ENCODE data around the gene AHRR. TPM values are rescaled to one million over a fixed set of nuclear protein-coding genes. Genes with fewer than 3 reads are reported as not detected.

Gene AHRR
- total and polyA plus RNA-seq, 8 donors, result 0.63 to 47.8 (median 1.1) TPM; not detected in 1

GRCh38 chr5:322942-323879, 1.7 kb downstream of the AHRR start:
- WGBS, 5 donors, result 50 to 66% (median 58%) methylated on average over 21 to 30 of the region's 30 CpGs
- TF ChIP-seq EP300 (IDR thresholded peaks at IDR 0.05) (no peak), POLR2A (IDR thresholded peaks at IDR 0.05) (no peak), CTCF (IDR thresholded peaks at IDR 0.05) (no peak), POLR2AphosphoS5 (IDR thresholded peaks at IDR 0.05) (no peak)
- H3K27me3 ChIP-seq, result peaks cover 9 to 79% (median 49%) of the 10 kb centered on the region in 3 donors
- H3K4me3 ChIP-seq, result peak overlapping the region in 2 of 4 donors; percentile 49 to 56
- no peak overlapping the region for H3K27ac ChIP-seq
- no peak for DNase-seq
- peaks cover 23 to 36% (median 27%) of the 10 kb centered on the region in 4 donors for H3K4me1 ChIP-seq
- H3K36me3 ChIP-seq, result no peaks in the 10 kb centered on the region
- no peaks in the 10 kb centered on the region for H3K9me3 ChIP-seq
- intact Hi-C loops (cut with DNase I; ENCODE audit: low total_unique reads), result no loop called here

- H3K27me3 ChIP-seq, result peaks cover 9 to 62% (median 32%) of the 10 kb centered on the region in 3 donors
- peaks cover 23 to 29% (median 27%) of the 10 kb centered on the region in 4 donors for H3K4me1 ChIP-seq
- TF ChIP-seq POLR2AphosphoS5 (IDR thresholded peaks at IDR 0.05), result no peak
- TF ChIP-seq CTCF (IDR thresholded peaks at IDR 0.05), result no peak
- H3K4me3 ChIP-seq, result no peak overlapping the region
- intact Hi-C loops (cut with DNase I; ENCODE audit: low total_unique reads), result no loop called here
- no peaks in the 10 kb centered on the region for H3K9me3 ChIP-seq
- H3K27ac ChIP-seq, result no peak overlapping the region
- no peak for DNase-seq
- no peaks in the 10 kb centered on the region for H3K36me3 ChIP-seq
- 78 to 82% (median 80%) methylated on average over 17 to 24 of the region's 24 CpGs for WGBS, 5 donors
Observed at GRCh38 chr5:324736-325612, 3.5 kb downstream of the AHRR start.

- H3K4me3 ChIP-seq, result no peak overlapping the region
- no peaks in the 10 kb centered on the region for H3K9me3 ChIP-seq
- peaks cover 0 to 50% (median 21%) of the 10 kb centered on the region in 3 donors for H3K27me3 ChIP-seq
- DNase-seq, result no peak
- 88 to 92% (median 91%) methylated on average over 7 of the region's 7 CpGs for WGBS, 5 donors
- no peak for TF ChIP-seq CTCF (IDR thresholded peaks at IDR 0.05)
- no peak for TF ChIP-seq EP300 (IDR thresholded peaks at IDR 0.05)
- TF ChIP-seq POLR2AphosphoS5 (IDR thresholded peaks at IDR 0.05), result no peak
- no peak for TF ChIP-seq POLR2A (IDR thresholded peaks at IDR 0.05)
- no peaks in the 10 kb centered on the region for H3K36me3 ChIP-seq
- no peak overlapping the region for H3K27ac ChIP-seq
- H3K4me1 ChIP-seq, result peaks cover 15 to 18% (median 16%) of the 10 kb centered on the region in 4 donors
- intact Hi-C loops (cut with DNase I; ENCODE audit: low total_unique reads), result no loop called here
Observed at GRCh38 chr5:326109-326508, 4.6 kb downstream of the AHRR start.

GRCh38 chr5:329121-329735, 7.7 kb downstream of the AHRR start:
- Histone ChIP-seq H3K4me3 (no peak overlapping the region), H3K4me1 (no peaks in the 10 kb centered on the region), H3K9me3 (no peaks in the 10 kb centered on the region), H3K27ac (no peak overlapping the region), H3K27me3 (peaks cover 0 to 19% (median 0%) of the 10 kb centered on the region in 3 donors), H3K36me3 (no peaks in the 10 kb centered on the region)
- WGBS, 5 donors, result 82 to 90% (median 89%) methylated on average over 4 of the region's 4 CpGs
- intact Hi-C loops (cut with DNase I; ENCODE audit: low total_unique reads), result no loop called here
- no peak for DNase-seq
- no peak for TF ChIP-seq EP300 (IDR thresholded peaks at IDR 0.05)
- no peak for TF ChIP-seq POLR2A (IDR thresholded peaks at IDR 0.05)
- TF ChIP-seq POLR2AphosphoS5 (IDR thresholded peaks at IDR 0.05), result no peak
- TF ChIP-seq CTCF (IDR thresholded peaks at IDR 0.05), result no peak

All from stomach (tissue), 9 donors.